C4-2B (cell line): ENCODE data around the gene NBAS.

Experiments
- CTCF ChIP-seq: fragments of 450-650 bp; conservative IDR thresholded peaks from 2 replicates; pipeline ENCODE4 v1.5.1; 2017; ENCODE audit warnings: mild to moderate bottlenecking
- ZFX ChIP-seq: fragments of 450-650 bp; IDR thresholded peaks from 2 replicates; pipeline ENCODE4 v1.6.1; 2017

- no peak for TF ChIP-seq CTCF
- no peak for TF ChIP-seq ZFX
Observed at GRCh38 chr2:15315411-15315810, 245.7 kb downstream of the NBAS start.
